ENCODE results near the gene CCDC63. TPM values are rescaled to one million over a fixed set of nuclear protein-coding genes. Genes with fewer than 3 reads are reported as not detected.
A peak's percentile ranks its signal among the peaks of the same experiment; 100 is the strongest.

The CCDC63 gene
- total RNA-seq, 2 donors from 2014 or later: not detected

DNA sequence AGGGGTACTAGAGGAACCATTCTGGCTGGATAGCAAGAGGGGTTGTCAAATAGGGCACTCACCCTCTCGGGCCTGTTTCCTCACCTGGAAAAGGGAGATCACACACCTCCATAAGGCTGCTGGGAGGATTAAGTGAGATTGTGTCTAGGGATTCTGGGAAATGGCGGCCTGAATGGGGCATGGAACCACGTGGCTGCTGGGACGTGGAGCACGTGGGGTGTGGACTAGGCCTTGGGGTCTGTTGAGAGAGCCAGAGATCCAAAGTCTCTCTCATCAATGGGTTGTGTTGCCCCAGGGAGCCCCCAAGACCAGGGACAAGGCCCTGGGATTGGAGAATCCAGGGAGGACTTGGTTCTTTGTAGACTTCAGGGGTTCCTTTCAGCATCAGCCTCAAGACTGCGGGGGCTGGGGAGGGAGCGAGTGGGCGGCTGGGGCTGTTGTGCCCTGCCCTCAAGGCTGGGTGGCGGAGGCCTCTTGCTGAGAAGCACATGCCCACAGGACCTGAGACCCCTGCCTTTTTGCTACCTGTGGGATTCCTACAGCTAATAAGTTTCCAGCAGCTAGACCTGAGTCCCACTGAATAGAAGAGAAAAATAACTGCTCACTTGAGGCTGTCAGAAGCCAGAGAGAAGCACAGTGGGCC lies 77.0 kb downstream of the CCDC63 start:
- ATAC-seq (no peak), DNase-seq (ENCODE audit: low spot score in 2 of 2) (no peak)
- Mint-ChIP-seq H3K36me3 (no peaks in the 10 kb centered on the region), H3K9me3 (no peaks in the 10 kb centered on the region), H3K27ac (no peak overlapping the region)

GRCh38 chr12:110927546-110927945 lies 80.8 kb downstream of the CCDC63 start:
- ATAC-seq (no peak), DNase-seq (ENCODE audit: low spot score in 2 of 2) (peak in 1 of 2 donors; percentile 38)
- Mint-ChIP-seq H3K36me3 (no peaks in the 10 kb centered on the region), H3K27ac (no peak overlapping the region), H3K9me3 (no peaks in the 10 kb centered on the region)

DNA sequence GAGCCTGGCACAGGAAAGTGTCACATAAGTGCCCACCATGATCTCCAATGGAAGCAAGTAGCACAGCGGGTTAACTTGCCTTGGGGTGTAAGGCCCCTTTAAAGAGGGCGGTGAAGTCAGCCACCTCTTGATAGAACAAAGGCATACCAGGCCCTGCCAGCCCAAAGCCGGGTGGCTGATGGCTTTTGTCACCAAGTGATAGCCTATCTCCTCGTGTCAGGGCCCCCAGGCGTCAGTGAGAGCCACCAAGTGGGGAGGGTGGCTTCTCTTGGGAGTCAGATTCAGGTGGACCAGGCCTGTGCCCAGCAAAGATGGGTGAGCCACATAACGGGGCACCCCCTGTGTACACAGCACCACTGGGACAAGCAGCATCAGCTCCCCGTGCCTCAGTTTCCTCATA lies 81.9 kb downstream of the CCDC63 start:
- no peaks in the 10 kb centered on the region for H3K36me3 Mint-ChIP-seq
- DNase-seq (ENCODE audit: low spot score in 2 of 2): peak in 1 of 2 donors; percentile 14
- H3K9me3 Mint-ChIP-seq: no peaks in the 10 kb centered on the region
- ATAC-seq: no peak
- H3K27ac Mint-ChIP-seq: no peak overlapping the region

DNA sequence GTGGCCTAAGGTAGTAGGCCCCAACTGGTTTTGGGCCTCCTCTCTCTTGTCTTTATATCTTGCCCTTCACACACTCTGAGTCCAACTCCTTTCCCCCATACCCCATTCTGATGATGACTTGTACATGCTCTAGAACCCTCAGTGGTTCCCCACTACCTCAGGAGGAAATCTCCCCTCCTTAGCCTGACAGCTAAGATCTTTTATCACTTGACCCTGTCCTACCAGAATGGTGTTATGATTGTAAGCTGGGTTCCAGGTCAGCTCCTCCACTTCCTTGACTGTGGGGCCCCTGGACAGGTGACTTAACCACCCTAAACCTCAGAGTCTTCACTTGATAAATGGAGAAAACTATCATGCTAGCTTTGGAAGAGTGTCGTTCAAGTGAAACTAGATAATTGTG lies 83.0 kb downstream of the CCDC63 start:
- ATAC-seq (no peak), DNase-seq (ENCODE audit: low spot score in 2 of 2) (no peak)
- H3K9me3 Mint-ChIP-seq: no peaks in the 10 kb centered on the region
- H3K36me3 Mint-ChIP-seq: no peaks in the 10 kb centered on the region
- H3K27ac Mint-ChIP-seq: no peak overlapping the region

DNA sequence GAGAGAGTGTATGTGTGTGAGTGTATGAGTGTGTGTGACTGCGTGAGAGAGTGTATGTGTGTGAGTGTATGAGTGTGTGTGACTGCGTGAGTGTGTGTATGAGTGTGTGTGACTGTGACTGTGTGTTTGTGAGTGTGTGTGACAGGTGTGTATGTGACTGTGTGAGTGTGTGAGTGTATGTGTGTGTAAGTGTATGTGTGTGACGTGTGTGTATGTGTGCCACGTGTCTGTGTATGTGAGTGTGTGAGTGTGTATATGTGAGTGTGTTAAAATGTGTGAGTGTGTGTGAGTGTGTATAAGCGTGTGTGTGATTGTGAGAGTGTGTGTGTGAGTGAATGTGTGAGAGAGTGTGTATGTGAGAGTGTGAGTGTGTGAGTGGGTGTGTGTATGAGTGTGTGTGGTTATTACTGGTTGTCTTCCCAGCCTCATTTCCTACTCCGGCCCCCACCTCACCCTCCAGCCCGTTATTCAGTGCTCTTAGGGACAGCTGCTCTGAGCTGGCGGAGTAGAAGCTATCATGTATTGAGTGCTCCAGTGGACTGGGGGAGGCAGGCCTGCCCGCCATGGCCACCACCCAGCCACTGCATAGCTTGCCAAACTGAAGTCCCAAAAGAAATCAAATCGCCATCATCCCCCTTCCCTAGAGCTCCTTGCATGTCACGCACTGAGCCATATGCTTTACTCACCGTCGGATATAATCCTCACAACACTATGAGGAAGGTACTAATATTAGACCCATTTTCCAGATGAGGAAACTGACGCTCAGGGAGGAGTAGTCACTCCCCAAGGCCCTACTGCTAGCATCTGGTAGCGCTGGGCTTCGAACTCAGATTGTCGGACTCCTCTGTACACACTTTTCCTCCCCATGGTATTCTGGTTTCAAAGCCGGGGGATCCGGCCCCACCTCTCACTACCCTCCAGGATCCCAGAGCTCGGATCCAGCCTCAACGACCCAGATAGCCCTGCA lies 83.8 kb downstream of the CCDC63 start:
- Mint-ChIP-seq H3K36me3 (no peaks in the 10 kb centered on the region), H3K27ac (no peak overlapping the region), H3K9me3 (no peaks in the 10 kb centered on the region)
- DNase-seq (ENCODE audit: low spot score in 2 of 2) (no peak), ATAC-seq (no peak)

- Mint-ChIP-seq H3K27ac (no peak overlapping the region), H3K9me3 (no peaks in the 10 kb centered on the region), H3K36me3 (no peaks in the 10 kb centered on the region)
- no peak for ATAC-seq
- DNase-seq (ENCODE audit: low spot score in 2 of 2): no peak
Measured at GRCh38 chr12:110931315-110931728, 84.5 kb downstream of the CCDC63 start.

- ATAC-seq: no peak
- H3K36me3 Mint-ChIP-seq: peaks cover 0 to under 1% of the 10 kb centered on the region in 2 donors
- H3K9me3 Mint-ChIP-seq: no peaks in the 10 kb centered on the region
- no peak overlapping the region for H3K27ac Mint-ChIP-seq
- no peak for DNase-seq (ENCODE audit: low spot score in 2 of 2)
Measured at GRCh38 chr12:110932046-110932445, 85.3 kb downstream of the CCDC63 start.

- no peak overlapping the region for H3K27ac Mint-ChIP-seq
- peaks cover 0 to 5% of the 10 kb centered on the region in 2 donors for H3K36me3 Mint-ChIP-seq
- ATAC-seq: no peak
- no peak for DNase-seq (ENCODE audit: low spot score in 2 of 2)
- no peaks in the 10 kb centered on the region for H3K9me3 Mint-ChIP-seq
Measured at GRCh38 chr12:110933326-110933974, 86.7 kb downstream of the CCDC63 start.

GRCh38 chr12:110934093-110934852 lies 87.5 kb downstream of the CCDC63 start:
- no peaks in the 10 kb centered on the region for H3K9me3 Mint-ChIP-seq
- DNase-seq (ENCODE audit: low spot score in 2 of 2) (no peak), ATAC-seq (no peak)
- H3K27ac Mint-ChIP-seq: no peak overlapping the region
- peaks cover 0 to 5% of the 10 kb centered on the region in 2 donors for H3K36me3 Mint-ChIP-seq

DNA sequence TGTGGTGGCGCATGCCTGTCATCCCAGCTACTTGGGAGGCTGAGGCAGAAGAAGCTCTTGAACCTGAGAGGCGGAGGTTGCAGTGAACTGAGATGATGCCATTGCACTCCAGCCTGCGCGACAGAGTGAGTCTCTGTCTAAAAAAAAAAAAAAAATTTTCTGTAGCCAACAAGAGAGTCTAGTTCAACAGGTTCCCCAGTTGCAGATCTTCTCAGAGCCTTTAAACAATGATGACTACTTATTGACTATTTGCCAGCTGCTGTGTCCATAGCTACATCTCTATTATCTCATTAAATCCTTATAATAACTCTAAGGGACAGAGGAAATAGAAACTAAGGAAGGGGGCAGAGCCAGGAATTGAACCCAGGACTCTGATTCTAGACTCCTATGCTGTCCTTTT lies 88.8 kb downstream of the CCDC63 start:
- Mint-ChIP-seq H3K36me3 (peaks cover 0 to 5% of the 10 kb centered on the region in 2 donors), H3K27ac (no peak overlapping the region), H3K9me3 (no peaks in the 10 kb centered on the region)
- DNase-seq (ENCODE audit: low spot score in 2 of 2) (no peak), ATAC-seq (no peak)

DNA sequence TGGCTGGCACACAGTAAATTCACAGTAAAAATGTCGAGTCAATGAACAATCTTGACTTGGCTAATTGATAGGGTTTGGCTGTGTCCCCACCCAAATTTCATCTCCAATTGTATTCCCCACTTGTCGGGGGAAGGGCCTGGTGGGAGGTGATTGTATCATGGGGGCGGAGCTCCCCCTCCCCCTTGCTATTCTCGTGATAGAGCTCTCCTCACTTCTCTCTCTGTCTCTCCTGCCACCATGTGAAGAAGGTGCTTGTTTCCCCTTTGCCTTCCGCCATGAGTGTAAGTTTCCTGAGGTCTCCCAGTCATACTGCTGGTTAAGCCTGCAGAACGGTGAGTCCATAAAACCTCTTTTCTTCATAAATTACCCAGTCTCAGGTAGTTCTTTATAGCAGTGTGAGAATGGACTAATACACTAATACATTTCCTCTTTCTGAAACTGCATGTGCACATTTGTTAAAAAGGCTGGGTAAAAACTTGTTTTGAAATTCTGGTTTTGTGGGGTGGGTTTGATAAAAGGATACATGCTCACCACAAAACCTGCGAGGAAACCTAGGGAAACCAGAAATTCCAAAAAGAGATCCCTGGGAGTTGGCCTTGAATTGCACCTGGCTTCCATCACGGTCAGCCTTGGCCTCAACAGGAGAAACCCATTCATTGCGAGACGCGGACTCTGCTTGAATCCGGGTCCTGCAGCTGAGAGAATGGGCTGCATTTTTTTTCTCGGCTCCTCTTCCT lies 89.7 kb downstream of the CCDC63 start:
- no peak overlapping the region for H3K27ac Mint-ChIP-seq
- H3K9me3 Mint-ChIP-seq: no peaks in the 10 kb centered on the region
- ATAC-seq: no peak

GRCh38 chr12:110937104-110937641 lies 90.4 kb downstream of the CCDC63 start:
- Mint-ChIP-seq H3K9me3 (no peaks in the 10 kb centered on the region), H3K36me3 (peaks cover 0 to 5% of the 10 kb centered on the region in 2 donors), H3K27ac (no peak overlapping the region)
- DNase-seq (ENCODE audit: low spot score in 2 of 2) (peak; percentile 59 to 73), ATAC-seq (peak; percentile 56 to 59)

More for the DNA sequence above, 89.7 kb downstream of the CCDC63 start:
- no peak for DNase-seq (ENCODE audit: low spot score in 2 of 2)
- peaks cover 0 to 5% of the 10 kb centered on the region in 2 donors for H3K36me3 Mint-ChIP-seq

DNA sequence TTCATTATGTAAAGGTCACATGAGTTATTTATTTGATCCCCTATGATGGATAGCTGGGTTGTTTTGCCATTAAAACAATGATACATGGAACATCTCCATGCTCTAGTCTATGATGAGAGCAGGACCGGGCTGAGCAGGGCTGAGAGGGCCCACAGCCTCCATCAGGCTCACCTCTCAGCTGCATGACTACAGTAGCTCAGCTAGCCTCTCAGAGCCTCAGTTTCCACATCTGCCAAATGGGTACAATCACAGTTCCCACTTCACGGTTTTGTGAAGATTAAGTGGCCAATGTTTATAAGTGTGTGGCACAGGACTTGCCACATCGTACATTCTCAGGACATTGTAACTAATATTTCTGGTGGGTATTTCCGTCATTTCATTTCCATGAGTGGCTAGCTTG lies 93.5 kb downstream of the CCDC63 start:
- ATAC-seq (no peak), DNase-seq (ENCODE audit: low spot score in 2 of 2) (no peak)
- no peak overlapping the region for H3K27ac Mint-ChIP-seq
- peaks cover 0 to 5% of the 10 kb centered on the region in 2 donors for H3K36me3 Mint-ChIP-seq
- peaks cover 0 to 5% of the 10 kb centered on the region in 2 donors for H3K9me3 Mint-ChIP-seq

GRCh38 chr12:110940933-110941332 lies 94.1 kb downstream of the CCDC63 start:
- H3K9me3 Mint-ChIP-seq: peaks cover 3 to 10% of the 10 kb centered on the region in 2 donors
- DNase-seq (ENCODE audit: low spot score in 2 of 2) (no peak), ATAC-seq (no peak)
- no peak overlapping the region for H3K27ac Mint-ChIP-seq
- H3K36me3 Mint-ChIP-seq: peaks cover 4 to 9% of the 10 kb centered on the region in 2 donors

DNA sequence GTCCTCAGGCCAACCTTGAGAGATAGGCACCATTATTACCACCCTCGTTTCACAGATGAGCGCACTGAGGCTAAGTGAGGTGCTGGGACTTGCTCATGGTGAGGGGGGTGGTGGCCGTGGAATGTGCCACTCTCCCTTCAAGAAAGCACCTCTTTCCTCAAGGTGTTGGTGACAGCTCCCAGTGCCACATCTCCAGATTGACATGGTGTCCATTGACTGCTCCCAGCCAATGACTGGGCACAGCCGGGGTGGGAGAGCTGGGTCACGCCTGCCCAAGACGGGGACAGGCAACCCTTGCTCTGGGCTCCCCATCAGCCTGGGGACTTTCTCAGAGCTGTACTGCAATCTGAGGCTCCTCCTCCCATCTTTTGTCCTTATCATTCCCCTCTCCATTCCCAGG lies 94.6 kb downstream of the CCDC63 start:
- peaks cover 9 to 14% of the 10 kb centered on the region in 2 donors for H3K36me3 Mint-ChIP-seq
- DNase-seq (ENCODE audit: low spot score in 2 of 2) (no peak), ATAC-seq (no peak)
- H3K9me3 Mint-ChIP-seq: peaks cover 3 to 10% of the 10 kb centered on the region in 2 donors
- no peak overlapping the region for H3K27ac Mint-ChIP-seq

All from activated naive CD4-positive, alpha-beta T cell treated with anti-CD3 and anti-CD28 coated beads, Interleukin-2, amount 50 U/mL, for 72 hours (primary cell).